ENCODE data around the gene RHCG. TPM values are rescaled to one million over a fixed set of nuclear protein-coding genes. Genes with fewer than 3 reads are reported as not detected.

Gene RHCG
- total RNA-seq, 1 experiment from 2014 or later = 3.0 TPM

- Histone ChIP-seq H3K27ac (ENCODE audit: low read length) (no peak overlapping the region), H3K27me3 (ENCODE audit: control insufficient read depth, insufficient read depth, low read length) (no peaks in the 10 kb centered on the region), H3K4me3 (ENCODE audit: low read depth in 2 of 2, low read length in 2 of 2) (no peak overlapping the region), H3K4me1 (ENCODE audit: control insufficient read depth, insufficient read depth, low read length) (no peaks in the 10 kb centered on the region), H3K36me3 (ENCODE audit: control insufficient read depth, insufficient read depth, low read length) (no peaks in the 10 kb centered on the region), H3K9me3 (ENCODE audit: control insufficient read depth, insufficient read depth, low read depth, low read length) (no peaks in the 10 kb centered on the region)
- no peak for ATAC-seq
- DNase-seq (ENCODE audit: low read depth, low spot score) = no peak
- in situ Hi-C loops (cut with HindIII; ENCODE audit: low pct_unique_long_range_greater_than_20kb, low sequenced_read_pairs) = no loop called here
- TF ChIP-seq TCF7L2 (IDR thresholded peaks at IDR 0.05; ENCODE audit: low read depth, low read length) (no peak), SIN3A (IDR thresholded peaks at IDR 0.05; ENCODE audit: borderline replicate concordance, insufficient read depth, low read depth, low read length) (no peak), POLR2AphosphoS5 (IDR thresholded peaks at IDR 0.05; ENCODE audit: low read depth, low read length) (no peak), REST (IDR thresholded peaks at IDR 0.05; ENCODE audit: insufficient read depth in 1 of 2, low read depth in 2 of 2, low read length in 1 of 2) (no peak), CTCF (IDR thresholded peaks at IDR 0.05) (no peak)
- BruUV-seq (replicated peaks) = no TSS peak
- POLR2A ChIA-PET = interaction anchor here (0.7 kb wide), 1 partner anchor 433 kb away, joined by 4 read pairs; no protein-coding TSS in a partner anchor
- intact Hi-C loops (cut with micrococcal nuclease; ENCODE audit: unreplicated experiment) = no loop called here
- CTCF ChIA-PET = interaction anchor here (0.7 kb wide), 1 partner anchor 20 kb away, joined by 5 read pairs; no protein-coding TSS in a partner anchor
These were observed 37.9 kb downstream of the RHCG start for GRCh38 chr15:89458440-89458839.

GRCh38 chr15:89457086-89457485, 39.3 kb downstream of the RHCG start:
- intact Hi-C loops (cut with micrococcal nuclease; ENCODE audit: unreplicated experiment) (no loop called here), in situ Hi-C loops (cut with HindIII; ENCODE audit: low pct_unique_long_range_greater_than_20kb, low sequenced_read_pairs) (no loop called here)
- ChIA-PET POLR2A (no interaction called here), CTCF (no interaction called here)
- H3K4me1 ChIP-seq (ENCODE audit: control insufficient read depth, insufficient read depth, low read length) = no peaks in the 10 kb centered on the region
- TF ChIP-seq CTCF (IDR thresholded peaks at IDR 0.05) = no peak
- TF ChIP-seq TCF7L2 (IDR thresholded peaks at IDR 0.05; ENCODE audit: low read depth, low read length) = no peak
- no peak for TF ChIP-seq SIN3A (IDR thresholded peaks at IDR 0.05; ENCODE audit: borderline replicate concordance, insufficient read depth, low read depth, low read length)
- TF ChIP-seq REST (IDR thresholded peaks at IDR 0.05; ENCODE audit: insufficient read depth in 1 of 2, low read depth in 2 of 2, low read length in 1 of 2) = no peak
- no peak for TF ChIP-seq POLR2AphosphoS5 (IDR thresholded peaks at IDR 0.05; ENCODE audit: low read depth, low read length)
- H3K36me3 ChIP-seq (ENCODE audit: control insufficient read depth, insufficient read depth, low read length) = no peaks in the 10 kb centered on the region
- no peak overlapping the region for H3K4me3 ChIP-seq (ENCODE audit: low read depth in 2 of 2, low read length in 2 of 2)
- H3K9me3 ChIP-seq (ENCODE audit: control insufficient read depth, insufficient read depth, low read depth, low read length) = no peaks in the 10 kb centered on the region
- DNase-seq (ENCODE audit: low read depth, low spot score) (no peak), ATAC-seq (peak; percentile 64; the same call in 1 of the 2 replicates)
- no peaks in the 10 kb centered on the region for H3K27me3 ChIP-seq (ENCODE audit: control insufficient read depth, insufficient read depth, low read length)
- BruUV-seq (replicated peaks) = no TSS peak
- no peak overlapping the region for H3K27ac ChIP-seq (ENCODE audit: low read length)
